ENCODE data around the gene INF2. TPM values are rescaled to one million over a fixed set of nuclear protein-coding genes. Genes with fewer than 3 reads are reported as not detected.
A peak's percentile ranks its signal among the peaks of the same experiment; 100 is the strongest.
"Not testable (repeated sequence)": the region's sequence is repeated elsewhere in the genome, so short reads cannot be mapped to it uniquely, and the experiment has no call there.

Gene INF2
- total RNA-seq, 1 donor from 2014 or later, result 26.6 TPM

DNA sequence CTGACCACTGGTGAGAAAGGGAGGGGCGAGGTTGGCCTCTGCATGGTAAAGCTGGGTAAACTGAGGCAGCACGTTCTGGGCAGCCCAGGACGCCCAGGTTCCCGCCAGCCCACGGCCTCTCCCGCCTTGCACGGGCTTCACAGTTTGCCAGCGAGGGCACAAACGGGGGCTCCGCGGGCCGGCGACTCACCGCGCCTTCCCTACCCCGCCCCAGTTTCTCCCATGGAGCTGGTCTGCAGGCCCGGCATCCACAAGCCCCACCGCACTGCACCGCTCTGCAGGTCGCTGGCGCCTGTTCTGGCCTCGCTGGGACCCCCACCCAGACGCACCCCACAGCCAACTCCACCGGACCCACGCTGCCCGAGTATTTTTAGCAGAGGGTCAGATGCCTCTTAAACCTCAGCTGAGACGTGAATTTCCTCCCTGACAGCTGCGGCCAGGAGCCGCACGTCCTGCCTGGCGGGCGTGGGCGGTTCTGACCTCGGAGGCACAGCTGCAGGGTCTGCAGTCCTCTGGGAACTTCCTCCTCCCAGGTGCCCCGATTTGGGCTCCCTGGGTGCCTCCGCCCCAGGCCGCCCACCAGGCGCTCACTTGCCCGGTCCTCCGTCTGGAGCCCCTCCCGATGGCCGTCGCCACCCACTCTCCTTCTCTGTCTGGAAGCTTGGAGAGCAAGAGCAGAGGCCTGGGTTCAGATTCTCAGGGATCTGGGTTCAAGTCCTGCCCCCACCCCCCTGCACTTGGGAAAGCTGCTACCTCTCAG, 29.5 kb upstream of the INF2 start:
- Histone ChIP-seq H3K36me3 (ENCODE audit: control insufficient read depth, insufficient read depth, low read length) (no peaks in the 10 kb centered on the region), H3K27me3 (ENCODE audit: control insufficient read depth, insufficient read depth, low read length) (peaks cover 3% of the 10 kb centered on the region), H3K4me3 (ENCODE audit: low read depth, low read length) (no peak overlapping the region)
- no peak for TF ChIP-seq CTCF (IDR thresholded peaks at IDR 0.05; ENCODE audit: insufficient read depth, low read length, severe bottlenecking)
- no peak for DNase-seq (ENCODE audit: low read depth)
- no peak for FAIRE-seq

DNA sequence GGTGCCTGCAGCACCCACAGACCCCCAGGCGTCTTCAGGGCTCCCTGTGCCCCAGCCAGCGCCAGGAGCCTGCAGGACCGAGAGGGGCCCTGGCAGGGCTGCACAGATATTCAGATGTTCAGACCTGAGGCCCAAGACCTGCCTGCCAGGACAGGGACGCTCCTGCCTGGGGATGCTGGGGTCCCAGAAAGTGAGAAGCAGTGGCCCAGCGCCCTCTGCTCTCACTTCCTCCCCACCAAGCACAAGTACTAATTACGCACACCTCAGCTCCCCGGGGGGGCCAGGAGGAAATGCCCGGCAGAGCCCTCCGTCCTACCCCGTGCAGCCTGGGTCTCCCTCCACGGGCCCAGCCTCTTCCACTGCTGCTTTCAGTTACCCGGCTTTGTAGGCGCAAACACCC, 28.8 kb upstream of the INF2 start:
- TF ChIP-seq CTCF (IDR thresholded peaks at IDR 0.05; ENCODE audit: insufficient read depth, low read length, severe bottlenecking), result no peak
- Histone ChIP-seq H3K4me3 (ENCODE audit: low read depth, low read length) (no peak overlapping the region), H3K27me3 (ENCODE audit: control insufficient read depth, insufficient read depth, low read length) (peaks cover 3% of the 10 kb centered on the region), H3K36me3 (ENCODE audit: control insufficient read depth, insufficient read depth, low read length) (no peaks in the 10 kb centered on the region)
- no peak for FAIRE-seq
- no peak for DNase-seq (ENCODE audit: low read depth)

DNA sequence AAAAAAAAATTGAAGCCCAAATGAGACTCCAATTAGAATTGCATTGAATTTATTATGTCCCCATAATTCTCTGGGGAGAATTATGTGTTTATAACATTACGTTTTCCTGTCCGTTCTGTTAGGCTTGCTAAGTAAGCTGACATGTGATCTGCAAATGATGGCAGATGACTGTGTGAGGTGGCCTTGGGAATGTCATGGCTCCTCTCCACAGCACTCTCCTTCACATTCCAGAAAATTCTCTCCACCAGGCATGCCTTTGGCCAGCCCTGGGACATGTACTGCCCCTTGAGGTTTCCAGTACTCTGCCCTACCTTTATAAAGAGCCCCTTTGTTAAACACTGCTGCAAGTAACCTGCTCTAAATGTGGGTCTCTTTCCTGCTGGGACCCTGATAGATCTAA, 28.3 kb upstream of the INF2 start:
- peaks cover 3% of the 10 kb centered on the region for H3K27me3 ChIP-seq (ENCODE audit: control insufficient read depth, insufficient read depth, low read length)
- no peaks in the 10 kb centered on the region for H3K36me3 ChIP-seq (ENCODE audit: control insufficient read depth, insufficient read depth, low read length)
- H3K4me3 ChIP-seq (ENCODE audit: low read depth, low read length), result no peak overlapping the region
- no peak for DNase-seq (ENCODE audit: low read depth)
- TF ChIP-seq CTCF (IDR thresholded peaks at IDR 0.05; ENCODE audit: insufficient read depth, low read length, severe bottlenecking), result no peak
- FAIRE-seq, result no peak

DNA sequence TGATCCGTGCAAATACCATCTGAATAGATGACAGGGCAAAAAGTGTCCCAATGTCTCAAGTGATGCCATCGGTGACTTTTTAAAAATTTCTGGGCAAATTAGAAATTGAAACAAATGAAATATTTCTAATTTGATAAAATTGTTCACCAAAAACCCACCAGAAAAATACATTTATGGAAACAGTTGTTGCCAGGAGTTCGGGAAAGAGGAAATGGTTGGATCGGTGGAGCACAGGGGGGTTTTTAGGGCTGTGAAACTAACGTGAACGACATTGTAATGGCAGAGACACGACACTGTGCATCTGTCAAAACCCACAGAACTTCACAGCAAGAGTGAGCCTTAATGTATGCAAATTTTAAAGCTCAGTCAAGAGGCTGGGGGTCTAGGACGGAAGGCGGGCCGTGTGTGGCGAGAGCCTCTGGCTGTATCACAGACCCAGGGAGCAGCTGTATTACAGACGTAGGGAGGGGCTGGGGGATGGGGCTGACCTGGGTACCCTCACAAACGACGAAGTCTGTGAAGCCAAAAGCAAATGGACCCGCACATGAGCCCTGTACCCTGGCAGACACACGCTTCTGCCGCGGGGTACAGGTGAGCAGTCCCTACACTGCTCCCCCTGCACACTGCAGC, 27.8 kb upstream of the INF2 start:
- DNase-seq (ENCODE audit: low read depth); H3K4me3 ChIP-seq (ENCODE audit: low read depth, low read length); H3K27me3 ChIP-seq (ENCODE audit: control insufficient read depth, insufficient read depth, low read length); H3K36me3 ChIP-seq (ENCODE audit: control insufficient read depth, insufficient read depth, low read length): not testable (repeated sequence)
- peak; percentile 93 for FAIRE-seq

GRCh38 chr14:104662472-104662871, 26.9 kb upstream of the INF2 start:
- not testable (repeated sequence) for FAIRE-seq; DNase-seq (ENCODE audit: low read depth); H3K4me3 ChIP-seq (ENCODE audit: low read depth, low read length); H3K36me3 ChIP-seq (ENCODE audit: control insufficient read depth, insufficient read depth, low read length); H3K27me3 ChIP-seq (ENCODE audit: control insufficient read depth, insufficient read depth, low read length)

DNA sequence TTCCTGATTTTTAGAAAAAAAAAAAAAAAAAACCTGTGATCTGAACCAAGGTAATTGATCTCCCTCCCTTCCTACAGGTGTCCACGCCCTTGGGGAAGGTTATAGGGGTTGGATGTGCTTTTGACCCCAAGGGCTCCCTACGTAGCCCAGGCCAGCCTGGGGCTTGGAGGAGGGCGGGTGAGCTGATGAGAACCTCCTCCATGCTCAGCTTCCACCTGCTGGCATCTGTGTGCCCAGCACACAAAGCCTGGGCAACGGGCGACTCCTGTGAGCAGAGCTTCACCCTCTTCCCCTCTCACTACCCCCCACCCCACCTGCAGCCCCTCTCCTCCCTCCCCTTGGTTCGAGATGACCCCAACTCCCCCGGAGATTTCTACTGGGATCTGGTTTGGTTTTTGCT, 25.3 kb upstream of the INF2 start:
- no peak for FAIRE-seq

More for the DNA sequence above, 25.3 kb upstream of the INF2 start:
- Histone ChIP-seq H3K36me3 (ENCODE audit: control insufficient read depth, insufficient read depth, low read length) (no peaks in the 10 kb centered on the region), H3K27me3 (ENCODE audit: control insufficient read depth, insufficient read depth, low read length) (no peaks in the 10 kb centered on the region), H3K4me3 (ENCODE audit: low read depth, low read length) (no peak overlapping the region)
- DNase-seq (ENCODE audit: low read depth), result no peak
- TF ChIP-seq CTCF (IDR thresholded peaks at IDR 0.05; ENCODE audit: insufficient read depth, low read length, severe bottlenecking), result no peak
